OCI-LY3 (cell line): Measurements from ENCODE around the gene BMP7.

Experiments
- H2AFZ ChIP-seq: fragments of 200-600, 300-600 bp; shearing (Covaris generic); 2 replicates; pipeline ENCODE4 v1.6.0; 2014; ENCODE audit warnings: antibody characterized with exemption, low read depth, low read length
- H3K27ac ChIP-seq: fragments of 200-600, 300-600 bp; sonication (generic); 2 replicates; pipeline ENCODE4 v1.5.1; 2014; ENCODE audit warnings: mild to moderate bottlenecking, low read length, moderate library complexity, mixed read lengths
- H3K27me3 ChIP-seq: fragments of 200-600, 300-600 bp; sonication (generic); 2 replicates; pipeline ENCODE4 v1.6.1; 2014; ENCODE audit warnings: low read depth, low read length, mixed read lengths
- H3K36me3 ChIP-seq: fragments of 200-600, 300-600 bp; sonication (generic); replicated peaks from 2 replicates; pipeline ENCODE3; 2014; ENCODE audit warnings: low read depth, low read length, mixed read lengths
- H3K4me1 ChIP-seq: fragments of 300-600, 200-600 bp; sonication (generic); 2 replicates; pipeline ENCODE4 v1.6.1; 2014; ENCODE audit warnings: low read length, mixed read lengths
- H3K4me2 ChIP-seq: fragments of 200-600, 300-600 bp; sonication (generic); 2 replicates; pipeline ENCODE4 v1.6.1; 2014; ENCODE audit warnings: low read length, mixed read lengths
- H3K4me3 ChIP-seq: fragments of 300-600, 200-600 bp; sonication (generic); 2 replicates; pipeline ENCODE4 v1.5.1; 2014; ENCODE audit warnings: antibody characterized with exemption, mild to moderate bottlenecking, low read length, moderate library complexity
- H3K79me2 ChIP-seq: fragments of 300-600, 200-600 bp; shearing (Covaris generic); 2 replicates; pipeline ENCODE4 v1.6.1; 2014; ENCODE audit warnings: mild to moderate bottlenecking, low read length, mixed read lengths
- H3K9ac ChIP-seq: fragments of 300-600, 200-600 bp; shearing (Covaris generic); 2 replicates; pipeline ENCODE4 v1.6.0; 2014; ENCODE audit warnings: mild to moderate bottlenecking, low read length, moderate library complexity
- H3K9me3 ChIP-seq: fragments of 200-600, 300-600 bp; shearing (Covaris generic); 2 replicates; pipeline ENCODE4 v1.6.1; 2014; ENCODE audit warnings: low read length, mixed read lengths; ENCODE audit not compliant: insufficient read depth
- H4K20me1 ChIP-seq: fragments of 200-600, 300-600 bp; sonication (generic); 2 replicates; pipeline ENCODE4 v1.6.1; 2016; ENCODE audit warnings: low read length, mixed read lengths; ENCODE audit not compliant: insufficient read depth
- EZH2phosphoT487 ChIP-seq: fragments of 200-600 bp; shearing (Covaris generic); IDR thresholded peaks from 2 replicates; pipeline ENCODE4 v1.6.1; 2018; ENCODE audit warnings: antibody characterized with exemption, mixed run types, low read depth
- TF ChIP-seq, protein P1 (sequence below): fragments of 200-600, 300-600 bp; sonication (generic); IDR thresholded peaks from 2 replicates; pipeline ENCODE4 v1.5.1; 2014; ENCODE audit warnings: antibody characterized with exemption, low read length, low read depth

The BMP7 gene

DNA sequence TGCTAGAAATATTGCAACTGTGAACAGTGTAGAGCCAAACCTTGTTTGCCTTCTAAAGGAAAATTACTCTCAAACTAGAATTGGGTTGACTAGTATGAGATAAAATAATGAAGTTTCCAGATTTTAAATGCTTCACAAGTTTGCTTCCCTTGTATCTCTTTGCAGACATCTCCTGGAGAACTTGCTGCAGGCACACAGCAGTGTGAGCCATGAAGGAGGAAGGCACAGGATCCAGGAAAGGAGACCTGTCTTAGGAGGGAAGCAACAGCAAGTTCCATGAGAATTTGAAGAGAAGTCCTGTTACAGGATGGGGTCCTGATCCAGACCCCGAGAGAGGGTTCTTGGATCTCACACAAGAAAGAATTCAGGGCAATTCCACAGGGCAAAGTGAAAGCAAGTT lies 115.9 kb downstream of the BMP7 start:
- Histone ChIP-seq H4K20me1 (no peaks in the 10 kb centered on the region), H3K79me2 (no peaks in the 10 kb centered on the region), H3K27me3 (peaks cover 16% of the 10 kb centered on the region), H3K9ac (no peak overlapping the region), H3K4me2 (no peak overlapping the region), H3K36me3 (peaks cover 6% of the 10 kb centered on the region), H3K9me3 (peaks cover 17% of the 10 kb centered on the region), H2AFZ (no peak overlapping the region), H3K4me3 (no peak overlapping the region), H3K27ac (no peak overlapping the region), H3K4me1 (peaks cover 11% of the 10 kb centered on the region)
- TF ChIP-seq EZH2phosphoT487 = no peak
- TF ChIP-seq, protein P1, sequence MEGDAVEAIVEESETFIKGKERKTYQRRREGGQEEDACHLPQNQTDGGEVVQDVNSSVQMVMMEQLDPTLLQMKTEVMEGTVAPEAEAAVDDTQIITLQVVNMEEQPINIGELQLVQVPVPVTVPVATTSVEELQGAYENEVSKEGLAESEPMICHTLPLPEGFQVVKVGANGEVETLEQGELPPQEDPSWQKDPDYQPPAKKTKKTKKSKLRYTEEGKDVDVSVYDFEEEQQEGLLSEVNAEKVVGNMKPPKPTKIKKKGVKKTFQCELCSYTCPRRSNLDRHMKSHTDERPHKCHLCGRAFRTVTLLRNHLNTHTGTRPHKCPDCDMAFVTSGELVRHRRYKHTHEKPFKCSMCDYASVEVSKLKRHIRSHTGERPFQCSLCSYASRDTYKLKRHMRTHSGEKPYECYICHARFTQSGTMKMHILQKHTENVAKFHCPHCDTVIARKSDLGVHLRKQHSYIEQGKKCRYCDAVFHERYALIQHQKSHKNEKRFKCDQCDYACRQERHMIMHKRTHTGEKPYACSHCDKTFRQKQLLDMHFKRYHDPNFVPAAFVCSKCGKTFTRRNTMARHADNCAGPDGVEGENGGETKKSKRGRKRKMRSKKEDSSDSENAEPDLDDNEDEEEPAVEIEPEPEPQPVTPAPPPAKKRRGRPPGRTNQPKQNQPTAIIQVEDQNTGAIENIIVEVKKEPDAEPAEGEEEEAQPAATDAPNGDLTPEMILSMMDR = no peak

DNA sequence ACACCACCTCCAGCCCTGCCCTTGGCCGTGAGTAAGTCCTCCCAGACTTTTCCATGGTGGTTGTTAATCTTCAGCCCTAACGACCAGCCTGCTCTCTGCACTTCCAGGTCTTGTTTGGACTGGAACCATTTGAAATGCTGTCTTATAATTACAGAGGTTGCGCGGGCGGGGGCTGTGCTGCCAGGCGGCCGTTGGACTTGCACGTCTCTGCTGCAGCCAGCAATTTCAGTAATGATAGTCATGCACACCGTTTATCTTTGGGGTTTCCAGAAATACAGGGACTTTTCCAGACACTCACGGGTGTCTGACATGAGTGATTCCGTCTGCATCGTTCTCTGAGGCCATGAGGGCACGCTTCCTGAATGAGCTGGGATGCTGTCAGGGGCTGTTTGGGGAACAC lies 118.2 kb downstream of the BMP7 start:
- no peak overlapping the region for H3K9ac ChIP-seq

DNA sequence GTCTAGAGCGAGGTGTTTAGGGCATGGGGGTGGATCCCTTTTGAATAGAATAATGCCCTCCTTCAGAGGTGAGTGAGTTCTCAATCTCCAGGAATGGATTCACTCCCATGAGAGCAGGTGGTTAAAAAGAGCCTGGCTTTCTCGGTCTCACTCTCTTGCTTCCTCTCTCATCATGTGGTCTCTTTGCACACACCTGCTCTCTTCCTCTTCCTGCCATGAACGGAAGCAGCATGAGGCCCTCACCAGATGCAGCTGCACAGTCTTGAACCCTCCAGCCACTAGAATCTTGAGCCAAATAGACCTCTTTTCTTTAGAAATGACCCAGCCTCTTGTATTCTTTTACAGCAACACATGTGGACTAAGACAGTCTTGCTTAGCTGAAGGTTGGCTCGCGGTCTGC lies 119.3 kb downstream of the BMP7 start:
- no peak overlapping the region for H3K27ac ChIP-seq
- peak overlapping the region; percentile 16; the same call in 1 of the 2 replicates for H3K4me2 ChIP-seq
- H4K20me1 ChIP-seq = no peaks in the 10 kb centered on the region
- peak overlapping the region; percentile 6; the same call in 1 of the 2 replicates for H3K4me3 ChIP-seq
- no peak overlapping the region for H3K9ac ChIP-seq
- H3K79me2 ChIP-seq = no peaks in the 10 kb centered on the region
- TF ChIP-seq, protein P1 = no peak
- no peak for TF ChIP-seq EZH2phosphoT487
- peaks cover 27% of the 10 kb centered on the region for H3K27me3 ChIP-seq
- H3K4me1 ChIP-seq = peaks cover 11% of the 10 kb centered on the region
- peak overlapping the region; percentile 69; the same call in 1 of the 2 replicates for H2AFZ ChIP-seq
- H3K36me3 ChIP-seq = peaks cover 6% of the 10 kb centered on the region
- H3K9me3 ChIP-seq = peaks cover 17% of the 10 kb centered on the region

More for the DNA sequence above, 118.2 kb downstream of the BMP7 start:
- Histone ChIP-seq H3K9me3 (peaks cover 17% of the 10 kb centered on the region), H3K27me3 (peaks cover 26% of the 10 kb centered on the region), H3K27ac (no peak overlapping the region), H3K4me2 (no peak overlapping the region), H2AFZ (no peak overlapping the region), H3K36me3 (peaks cover 6% of the 10 kb centered on the region), H3K4me1 (peaks cover 11% of the 10 kb centered on the region), H3K79me2 (no peaks in the 10 kb centered on the region), H3K4me3 (no peak overlapping the region), H4K20me1 (no peaks in the 10 kb centered on the region)
- TF ChIP-seq, protein P1 = no peak
- TF ChIP-seq EZH2phosphoT487 = no peak

DNA sequence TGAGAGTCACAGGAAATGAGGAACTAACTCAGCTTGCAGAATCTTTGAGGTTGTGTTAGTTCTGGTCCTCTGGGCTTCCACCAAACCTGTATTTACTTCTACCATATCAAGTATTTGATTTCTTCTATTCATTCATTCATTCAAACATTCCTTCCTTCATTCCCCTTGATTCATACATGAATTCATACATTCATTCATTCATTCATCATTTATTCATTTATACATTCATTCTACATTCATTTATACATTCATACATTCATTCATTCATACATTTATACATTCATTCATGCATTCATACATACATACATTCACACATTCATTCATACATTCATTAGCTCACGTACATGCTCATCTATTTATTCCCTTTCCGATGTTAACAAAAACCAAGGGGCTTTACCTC lies 120.3 kb downstream of the BMP7 start:
- Histone ChIP-seq H3K27ac (no peak overlapping the region), H3K9me3 (peaks cover 15% of the 10 kb centered on the region), H3K4me3 (no peak overlapping the region), H4K20me1 (no peaks in the 10 kb centered on the region), H3K36me3 (peaks cover 6% of the 10 kb centered on the region), H3K4me1 (peaks cover 11% of the 10 kb centered on the region), H3K9ac (no peak overlapping the region), H2AFZ (no peak overlapping the region), H3K79me2 (no peaks in the 10 kb centered on the region), H3K4me2 (no peak overlapping the region), H3K27me3 (peaks cover 27% of the 10 kb centered on the region)
- TF ChIP-seq EZH2phosphoT487 = no peak
- TF ChIP-seq, protein P1 = no peak
